Dedifferentiated amniotic fluid mesenchymal stem cell (primary cell): ENCODE results near the gene TMEM184A.
A peak's percentile ranks its signal among the peaks of the same experiment; 100 is the strongest.
"Not testable (repeated sequence)": the region's sequence is repeated elsewhere in the genome, so short reads cannot be mapped to it uniquely, and the experiment has no call there.

Source experiments
- DNase-seq: peaks from one replicate; pipeline ENCODE4 v3.0.0-alpha.2; 2016; ENCODE audit errors: extremely low spot score

The TMEM184A gene

GRCh38 chr7:1523208-1523607 lies 32.8 kb downstream of the TMEM184A start:
- DNase-seq: no peak

- no peak for DNase-seq
These were observed 34.5 kb downstream of the TMEM184A start for GRCh38 chr7:1521456-1521855.

- DNase-seq: no peak
These were observed 35.3 kb downstream of the TMEM184A start for GRCh38 chr7:1520539-1521234.

GRCh38 chr7:1519322-1519922 lies 36.6 kb downstream of the TMEM184A start:
- DNase-seq: not testable (repeated sequence)

- DNase-seq: no peak
These were observed 39.3 kb downstream of the TMEM184A start for GRCh38 chr7:1516586-1517251.

- DNase-seq: not testable (repeated sequence)
These were observed 40.5 kb downstream of the TMEM184A start for GRCh38 chr7:1515509-1515967.

- DNase-seq: no peak
These were observed 41.0 kb downstream of the TMEM184A start for GRCh38 chr7:1514995-1515401.

GRCh38 chr7:1514407-1514806 lies 41.6 kb downstream of the TMEM184A start:
- no peak for DNase-seq

- DNase-seq: no peak
These were observed 42.3 kb downstream of the TMEM184A start for GRCh38 chr7:1513657-1514095.

- peak; percentile 74 for DNase-seq
These were observed 43.0 kb downstream of the TMEM184A start for GRCh38 chr7:1512781-1513656.

GRCh38 chr7:1511444-1512422 lies 44.3 kb downstream of the TMEM184A start:
- DNase-seq: no peak

- no peak for DNase-seq
These were observed 45.2 kb downstream of the TMEM184A start for GRCh38 chr7:1510780-1511154.

GRCh38 chr7:1509226-1509625 lies 46.8 kb downstream of the TMEM184A start:
- DNase-seq: no peak

GRCh38 chr7:1508277-1508758 lies 47.7 kb downstream of the TMEM184A start:
- DNase-seq: no peak

GRCh38 chr7:1505731-1506550 lies 50.1 kb downstream of the TMEM184A start:
- DNase-seq: no peak

- DNase-seq: peak; percentile 87
These were observed 51.9 kb downstream of the TMEM184A start, which contains the start of gene INTS1 for GRCh38 chr7:1503816-1504775. Gene INTS1 (minus strand): TSS chr7:1504389. CDS start chr7:1503960, 429 bp downstream.

- no peak for DNase-seq
These were observed 52.6 kb downstream of the TMEM184A start for GRCh38 chr7:1503390-1503789.

GRCh38 chr7:1502845-1503244 lies 53.2 kb downstream of the TMEM184A start:
- no peak for DNase-seq
